Renal cortex interstitium (tissue), 11 donors: Measurements from ENCODE around the gene THSD7A. TPM values are rescaled to one million over a fixed set of nuclear protein-coding genes. Genes with fewer than 3 reads are reported as not detected.

ENCODE experiments used
- DNase-seq, 11 donors: peaks; one replicate each; pipeline ENCODE4 v3.0.0-alpha.2; 2013; ENCODE audit warnings: low read depth in 9 of 11, low spot score in 4 of 11; ENCODE audit errors: extremely low read depth in 1 of 11
- polyA plus RNA-seq, 3 donors: library from polyadenylated mRNA; unstranded; fragments of 120-200 nt; gene quantifications; one replicate each; pipeline ENCODE4 v1.2.1, GENCODE V29; 2013; ENCODE audit not compliant: insufficient read length in 3 of 3

The THSD7A gene
- polyA plus RNA-seq, 3 donors = 58.2 to 63.1 (median 63.0) TPM

DNA sequence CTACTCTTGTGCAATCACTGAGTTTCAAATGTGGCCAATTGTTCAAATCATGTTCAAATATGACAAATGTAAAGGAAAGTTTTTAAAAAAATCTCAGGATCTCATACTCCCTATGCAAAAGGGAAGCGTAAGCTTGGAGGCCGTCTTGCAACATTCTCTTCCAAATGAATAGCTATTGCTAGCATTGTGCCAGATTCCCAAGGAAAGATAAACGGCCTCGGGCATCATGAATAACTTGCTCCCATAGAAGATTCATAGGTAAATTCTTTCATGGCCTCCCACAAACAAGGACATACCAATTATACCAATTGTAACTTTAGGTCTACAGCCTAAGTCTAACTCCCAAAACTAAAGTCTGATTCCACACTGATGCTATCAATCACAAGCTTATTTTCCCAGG, 416.9 kb downstream of the THSD7A start:
- DNase-seq = no peak

DNA sequence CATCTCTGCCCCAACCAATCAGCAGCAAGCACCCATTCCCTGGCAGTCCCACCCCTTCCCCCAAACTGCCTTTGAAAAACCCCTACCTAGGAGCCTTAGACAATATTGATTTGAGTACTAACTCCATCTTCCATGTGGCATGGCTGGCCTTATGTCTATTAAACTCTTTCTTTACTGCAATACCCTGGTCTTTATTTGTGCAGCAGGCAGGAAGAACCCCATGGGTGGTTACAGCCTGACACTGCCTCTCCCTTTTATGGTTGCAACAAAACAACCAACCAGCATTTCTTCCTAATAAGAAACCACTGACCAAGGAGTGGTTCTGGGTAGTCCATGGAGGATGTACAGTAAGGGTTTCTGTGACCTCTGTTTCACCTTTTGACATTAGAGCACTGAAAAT, 418.1 kb downstream of the THSD7A start:
- no peak for DNase-seq

DNA sequence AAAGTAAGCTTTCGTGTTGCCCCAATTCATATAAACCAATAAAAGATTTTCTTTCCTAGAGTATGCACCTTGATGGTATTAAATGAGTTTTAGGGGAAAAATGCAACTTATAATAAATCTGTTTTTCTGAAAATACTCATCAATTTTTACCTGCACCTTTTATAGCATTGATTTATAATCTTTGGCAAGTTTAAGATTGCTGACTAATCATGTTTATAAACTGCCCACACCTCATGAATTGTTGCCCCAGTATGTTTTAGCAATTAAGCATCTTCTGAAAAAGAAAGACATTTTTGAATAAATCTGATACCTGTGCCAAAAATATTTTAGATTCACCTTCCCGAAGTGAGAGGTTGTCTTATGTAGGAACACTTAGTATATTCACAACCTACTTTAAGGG, 420.0 kb downstream of the THSD7A start:
- DNase-seq = no peak

DNA sequence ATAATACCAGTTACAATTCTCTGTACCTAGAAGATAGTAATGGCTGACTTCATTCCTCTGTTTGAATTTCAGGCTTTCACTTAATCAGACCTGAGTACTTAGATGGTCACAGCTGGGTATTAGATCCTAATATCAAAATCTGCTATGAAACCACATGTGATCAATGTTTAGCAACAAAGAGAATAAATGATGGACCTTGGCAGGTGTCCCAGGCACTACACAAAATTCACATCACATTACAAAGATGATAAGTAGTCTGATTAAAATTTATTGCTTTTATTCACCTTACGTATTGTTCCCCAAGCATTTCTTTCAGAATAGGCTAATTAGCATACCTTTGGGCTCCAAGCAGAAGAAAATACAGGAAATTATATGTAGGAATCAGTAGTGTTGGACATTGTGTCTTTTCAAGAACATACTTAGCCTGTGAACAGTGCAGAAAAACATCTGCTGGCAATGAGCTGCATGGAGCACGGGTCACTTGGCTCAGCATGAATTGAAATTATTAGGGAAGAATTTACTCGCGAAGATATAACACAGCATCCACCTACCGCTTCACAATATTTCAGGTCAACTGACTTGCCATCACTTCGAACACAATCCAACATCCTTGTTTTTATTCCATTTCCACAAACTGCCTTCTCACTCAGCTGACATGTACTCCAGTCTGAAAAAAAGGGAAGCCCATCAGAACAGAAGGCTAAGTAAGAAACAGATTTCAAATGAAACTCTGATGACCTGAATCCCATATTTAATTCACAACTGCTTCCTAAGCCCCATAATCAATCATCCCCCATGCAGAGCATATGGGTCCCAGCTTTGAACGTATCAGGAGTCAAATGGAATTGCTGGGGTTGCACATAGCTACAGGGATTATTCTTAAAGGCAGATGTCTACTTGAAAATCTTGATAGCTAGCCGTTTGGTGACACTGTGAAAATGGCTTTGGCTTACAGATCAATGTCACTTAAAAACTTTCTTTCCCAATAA, 421.0 kb downstream of the THSD7A start:
- DNase-seq = no peak

DNA sequence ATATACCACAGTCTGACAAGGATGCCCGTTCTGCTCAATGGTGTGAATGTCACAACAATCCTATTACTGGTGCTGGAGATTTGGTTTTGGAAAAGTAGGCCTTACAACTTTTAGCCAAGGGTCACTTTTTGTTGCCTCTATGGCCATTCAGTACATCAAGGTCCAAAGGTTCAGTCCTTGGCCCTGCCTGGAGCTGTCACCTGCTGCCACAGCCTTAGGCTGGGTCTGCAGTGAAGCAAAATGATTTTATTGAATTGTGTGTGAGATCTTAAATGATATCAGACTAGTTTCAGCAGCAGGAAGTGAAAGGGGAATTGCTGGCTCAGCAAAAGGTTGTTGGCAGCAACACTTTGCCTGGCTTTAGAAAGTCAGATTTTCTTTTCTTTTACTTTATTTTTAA, 427.6 kb downstream of the THSD7A start:
- DNase-seq = no peak

DNA sequence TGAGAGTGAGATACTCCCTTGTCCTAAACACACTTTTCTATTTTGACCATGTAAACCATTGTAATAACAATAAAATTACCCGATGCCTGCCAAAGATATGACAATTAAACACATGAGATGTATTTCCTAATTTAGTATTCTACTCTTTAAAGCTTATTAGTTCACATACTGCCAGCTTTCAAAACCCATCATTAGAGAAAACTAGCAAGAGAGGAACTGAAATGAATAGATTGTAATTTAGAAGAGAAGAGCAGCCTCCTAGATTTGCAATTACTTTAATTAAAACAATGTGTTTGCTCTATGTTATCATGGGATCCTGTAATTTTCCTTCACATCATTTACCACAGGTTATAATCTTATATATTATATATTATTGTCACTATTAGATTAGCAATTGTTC, 428.2 kb downstream of the THSD7A start:
- no peak for DNase-seq

DNA sequence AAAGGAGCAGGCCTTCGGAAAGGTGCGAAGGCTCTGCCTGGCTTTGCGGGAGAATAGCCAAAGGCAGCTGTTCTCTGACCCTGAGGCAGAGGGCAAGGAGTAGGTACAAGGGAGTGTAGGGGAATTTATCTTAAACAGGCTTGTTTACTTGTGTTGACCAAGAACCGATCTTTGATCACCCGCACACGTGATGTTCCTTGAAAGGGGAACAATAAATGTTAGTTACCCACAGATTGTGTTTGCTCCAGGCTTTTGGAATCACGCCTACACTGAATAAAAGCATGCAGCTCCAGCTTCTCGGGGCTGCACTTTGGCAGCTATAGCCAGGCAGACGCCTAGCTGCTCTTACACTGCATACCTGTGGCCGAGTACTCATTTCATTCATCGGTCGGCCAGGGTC, 437.6 kb downstream of the THSD7A start:
- no peak for DNase-seq

DNA sequence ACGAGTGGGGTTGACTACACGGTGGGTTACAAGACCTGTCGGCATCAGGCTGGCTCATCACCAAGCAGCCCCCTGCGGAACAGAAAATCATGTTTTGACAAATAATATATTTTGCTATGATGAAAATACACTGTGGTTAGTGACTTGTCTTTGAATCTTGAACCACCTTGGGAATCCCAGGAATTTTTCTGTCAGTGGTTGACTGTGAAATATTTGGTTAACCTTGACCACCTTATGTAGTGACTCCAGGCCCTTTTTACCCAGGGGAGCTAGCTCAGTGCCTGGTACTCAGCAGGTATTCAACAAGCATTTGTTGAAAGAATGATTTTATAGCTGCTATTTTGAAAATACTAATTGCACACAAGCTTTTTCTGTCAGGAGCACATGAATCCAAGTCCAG, 452.4 kb downstream of the THSD7A start:
- DNase-seq = no peak

DNA sequence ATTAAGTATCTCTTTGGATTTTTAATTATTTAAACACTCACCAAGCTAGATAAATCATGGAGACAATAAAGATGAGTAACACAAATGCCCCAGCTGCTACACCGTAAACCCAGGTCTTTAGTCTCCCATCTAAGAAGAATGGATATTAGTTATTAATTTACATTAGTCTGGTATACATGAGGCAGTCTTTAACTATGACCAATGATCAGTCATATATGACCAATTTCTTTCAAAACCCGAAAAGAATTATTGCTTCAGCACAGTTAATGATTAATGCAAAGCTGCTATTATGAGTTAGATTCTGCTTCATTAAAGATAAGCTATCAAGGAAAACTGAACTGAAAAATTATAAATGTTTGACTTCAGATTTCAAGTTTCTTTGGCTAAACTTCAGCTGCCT, 455.5 kb downstream of the THSD7A start:
- no peak for DNase-seq

DNA sequence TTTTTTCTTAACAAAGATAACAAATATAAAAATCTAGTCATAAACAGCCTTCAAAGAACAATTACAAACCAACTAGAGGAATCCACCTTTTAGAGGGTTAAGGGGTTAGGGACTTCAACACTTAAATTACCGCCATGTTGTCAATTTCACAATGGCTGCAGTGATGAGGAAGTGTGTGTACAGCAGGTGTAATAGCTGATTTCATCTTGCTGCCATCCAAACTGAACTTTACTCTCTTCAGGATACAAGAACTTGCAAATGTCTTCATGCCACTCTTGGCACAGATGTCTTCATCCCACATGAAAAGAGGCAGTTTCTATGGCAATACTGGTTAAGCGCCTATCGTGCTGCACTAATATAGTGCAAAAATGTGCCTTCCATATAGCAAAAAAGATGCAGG, 457.4 kb downstream of the THSD7A start:
- no peak for DNase-seq

DNA sequence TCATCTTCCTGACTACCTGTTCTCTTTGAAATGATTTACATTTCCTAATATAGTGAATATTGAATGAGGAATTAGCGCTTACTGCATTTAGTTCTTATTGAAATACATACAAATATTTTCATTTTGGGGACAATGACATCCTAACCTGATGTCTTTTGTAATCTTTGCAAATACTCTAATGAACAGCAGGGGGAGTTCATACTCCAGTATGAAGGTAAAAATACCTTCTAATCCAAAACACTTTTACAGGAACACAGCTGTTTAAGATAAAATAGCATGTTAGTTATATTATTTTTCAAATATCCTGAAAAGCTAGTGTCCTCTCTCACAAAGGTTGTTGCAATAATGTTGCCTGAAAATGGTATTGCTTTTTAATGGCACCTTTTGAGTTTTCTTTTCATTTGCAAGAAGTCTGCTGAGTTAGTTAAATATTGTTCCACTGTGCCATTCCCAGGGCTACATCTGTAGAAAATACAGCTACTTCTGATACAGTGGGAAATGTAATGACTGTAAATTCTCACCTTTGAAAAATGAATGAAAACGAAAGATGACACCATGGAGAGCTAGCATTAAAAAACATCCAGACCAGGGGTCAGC, 458.4 kb downstream of the THSD7A start:
- DNase-seq = no peak

DNA sequence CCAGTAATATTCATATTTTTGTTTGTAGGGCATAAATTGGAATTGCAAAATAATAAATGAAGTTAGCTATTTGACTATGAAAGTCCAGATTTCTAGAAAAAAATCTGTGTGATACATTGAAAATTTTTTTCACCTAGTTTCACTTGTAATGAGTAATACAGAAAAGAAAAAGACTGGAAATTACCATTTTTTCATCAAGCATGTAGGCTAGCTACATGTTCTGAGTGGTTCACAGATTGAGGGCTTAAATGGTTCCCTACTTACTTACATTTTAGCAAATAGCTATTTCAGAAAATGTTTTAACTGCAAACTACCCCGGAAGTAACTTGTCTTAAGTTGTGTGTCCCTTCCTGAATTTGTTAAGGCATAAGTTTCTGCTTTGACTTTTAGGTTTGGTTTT, 462.3 kb downstream of the THSD7A start:
- DNase-seq = no peak

DNA sequence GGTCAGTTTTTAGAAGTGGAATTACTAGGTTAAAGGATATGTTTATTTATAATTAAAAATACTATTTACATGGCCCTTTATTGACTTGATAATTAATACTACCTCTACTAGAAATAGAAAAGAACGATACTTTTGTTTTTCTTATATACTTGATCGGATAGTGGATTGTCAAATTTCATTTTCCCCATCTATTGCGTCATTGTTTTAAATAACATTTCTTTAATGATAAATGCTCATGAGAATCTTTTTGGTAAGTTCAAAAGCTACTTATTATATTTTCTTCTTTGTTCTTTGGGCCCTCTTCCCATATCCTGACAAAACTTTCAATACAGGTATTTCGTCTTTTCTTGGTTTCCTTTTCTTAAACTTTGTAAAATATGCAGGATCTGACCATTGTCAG, 465.9 kb downstream of the THSD7A start:
- no peak for DNase-seq

DNA sequence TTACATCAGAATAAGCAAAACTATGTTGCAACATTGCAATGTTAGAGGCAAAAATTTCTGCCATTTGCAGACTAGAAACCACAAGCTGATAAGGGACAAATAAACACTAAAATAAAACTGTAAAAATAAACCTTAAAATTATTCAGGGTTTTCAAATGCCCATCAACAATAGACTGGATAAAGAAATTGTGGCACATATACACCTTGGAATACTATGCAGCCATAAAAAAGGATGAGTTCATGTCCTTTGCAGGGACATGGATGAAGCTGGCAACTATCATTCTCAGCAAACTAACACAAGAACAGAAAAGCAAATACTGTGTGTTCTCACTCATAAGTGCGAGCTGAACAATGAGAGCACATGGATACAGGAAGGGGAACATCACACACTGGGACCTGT, 473.4 kb downstream of the THSD7A start:
- no peak for DNase-seq

DNA sequence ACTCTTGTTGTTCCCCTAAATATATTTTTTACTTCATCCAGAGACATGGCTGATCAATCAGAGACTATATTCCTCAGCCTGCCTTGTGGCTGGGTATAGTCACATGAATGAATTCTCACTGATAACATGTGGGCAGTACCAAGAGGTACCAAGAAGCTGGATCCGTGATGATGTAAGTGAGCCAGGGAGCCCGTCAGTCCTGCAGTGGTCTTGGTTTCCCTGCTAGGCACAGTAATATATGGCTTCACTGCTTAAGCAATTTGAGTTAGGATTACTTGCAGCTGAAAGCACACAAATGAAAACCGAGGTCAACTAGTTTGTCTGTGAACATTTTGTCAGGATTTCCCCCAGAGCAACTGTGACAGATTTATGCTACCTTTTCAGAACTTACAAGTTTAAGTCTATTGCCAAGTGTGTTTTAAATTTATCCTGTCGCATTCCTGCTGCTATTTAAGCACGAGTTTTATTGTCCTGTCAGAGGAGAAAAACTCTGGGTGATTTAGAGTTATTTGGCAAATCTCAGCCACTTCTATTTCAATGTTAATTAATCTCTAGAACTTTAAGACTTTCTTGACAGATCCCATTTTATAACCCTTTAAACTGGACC, 476.5 kb downstream of the THSD7A start:
- DNase-seq = peak in 10 of 11 donors; percentile 29 to 68 (median 56)

DNA sequence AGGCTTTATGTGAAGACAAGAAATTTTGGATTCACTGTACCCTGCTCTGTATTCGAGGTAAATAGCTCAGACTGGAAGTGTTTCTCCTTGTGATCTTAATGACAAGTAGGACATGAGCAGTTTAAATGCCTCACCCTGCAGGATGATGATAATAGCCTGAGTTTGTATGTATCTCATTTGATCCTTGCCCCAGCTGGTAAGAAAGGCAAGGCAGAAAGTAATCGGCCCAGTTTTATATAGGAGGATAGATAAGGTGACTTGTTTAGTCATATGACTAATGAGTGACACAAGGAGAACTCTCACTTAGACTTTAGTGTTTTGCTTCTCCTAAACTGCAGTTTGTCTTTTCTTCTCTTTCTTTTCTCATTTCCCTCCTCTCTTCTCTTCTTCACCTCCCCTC, 485.7 kb downstream of the THSD7A start:
- no peak for DNase-seq

DNA sequence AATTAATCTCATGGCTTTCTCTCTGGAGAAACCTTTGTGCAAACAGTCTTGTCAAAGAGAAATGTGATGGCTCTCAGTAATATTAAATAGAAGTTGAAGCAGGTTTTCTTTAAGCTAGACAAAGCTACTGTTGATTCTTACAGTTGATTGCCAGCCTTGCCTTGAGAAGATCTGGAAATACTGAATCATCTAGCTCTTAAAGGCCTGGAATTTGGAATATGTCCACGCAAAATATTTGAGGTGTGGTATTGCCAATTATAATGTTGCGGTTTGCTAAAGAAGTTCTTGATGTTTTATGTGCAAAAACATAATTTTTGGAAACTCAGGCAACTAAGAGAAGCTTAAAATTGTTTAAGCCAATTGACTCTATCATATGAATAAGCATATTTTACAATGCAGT, 486.4 kb downstream of the THSD7A start:
- no peak for DNase-seq

DNA sequence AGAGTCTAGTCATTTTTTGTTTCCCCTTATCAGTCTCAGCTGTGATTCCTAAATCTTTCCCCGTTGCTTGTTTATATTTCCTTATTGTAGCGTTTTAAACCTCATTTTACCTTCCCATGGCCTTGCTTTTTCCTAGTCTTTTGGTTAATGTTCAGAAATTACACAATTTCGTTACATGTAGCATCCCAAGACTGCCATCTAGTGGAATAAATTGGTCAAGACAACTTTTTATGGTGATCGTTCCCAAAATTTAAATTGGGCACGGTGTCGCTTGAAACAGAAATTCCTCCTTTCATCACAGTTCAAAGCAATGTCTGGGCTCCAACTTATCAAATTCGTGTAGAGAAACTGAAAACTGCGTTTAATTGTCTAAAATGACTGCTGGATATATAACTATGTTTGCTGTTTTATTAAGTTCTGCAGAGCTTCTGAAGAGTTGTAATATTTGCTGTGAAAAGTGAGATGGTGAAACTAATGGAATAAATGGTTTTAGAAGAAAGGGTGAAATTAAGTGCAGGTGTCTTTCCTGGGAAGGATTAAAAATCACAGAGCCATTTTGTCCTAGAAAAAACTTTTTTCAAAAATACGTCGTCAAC, 488.1 kb downstream of the THSD7A start:
- peak in 6 of 11 donors; percentile 32 to 64 (median 38) for DNase-seq

DNA sequence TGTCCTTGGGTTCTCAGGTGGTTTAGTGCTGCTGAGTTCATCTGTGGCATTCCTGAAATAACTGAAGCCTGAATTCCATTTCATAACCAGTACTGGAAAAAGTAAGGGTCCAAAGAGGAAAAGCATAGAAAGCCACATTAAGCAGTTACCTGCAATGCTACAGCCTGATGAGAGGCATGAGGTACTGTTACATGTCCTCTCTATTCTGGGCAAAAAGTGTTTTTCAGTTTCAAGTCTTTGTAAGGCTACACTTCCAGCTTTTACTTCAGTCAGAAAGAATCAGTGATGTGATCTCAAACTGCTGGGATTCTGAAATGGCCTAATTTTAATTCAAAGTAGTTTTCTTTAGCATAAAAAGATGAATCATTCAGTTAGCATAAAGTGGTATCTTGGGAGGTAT, 488.9 kb downstream of the THSD7A start:
- DNase-seq = no peak
